Upper lobe of left lung (tissue), 4 donors: ENCODE data around the gene DLEC1.

ENCODE experiments used
- CTCF ChIP-seq, 6 experiments: fragments of 450-650 bp in 4 of 6; fragments of 200-600 bp in 2 of 6; sonication (generic) in 2 of 6; IDR thresholded peaks; one replicate each; pipeline ENCODE4 v1.5.1; 2016 to 2019; ENCODE audit warnings: antibody characterized with exemption in 6 of 6
- EP300 ChIP-seq, 4 donors: sonication (generic); formaldehyde crosslinking; IDR thresholded peaks; one replicate each; pipeline ENCODE4 v1.5.1; 2017; ENCODE audit warnings: antibody characterized with exemption in 4 of 4, control low read depth in 2 of 4
- POLR2A ChIP-seq, 4 donors: fragments of 450-650 bp; IDR thresholded peaks; one replicate each; pipeline ENCODE4 v1.5.1; 2016 to 2017; ENCODE audit warnings: antibody characterized with exemption in 4 of 4, mild to moderate bottlenecking in 2 of 4
- POLR2AphosphoS5 ChIP-seq, 2 donors: sonication (generic); formaldehyde crosslinking; IDR thresholded peaks; one replicate each; pipeline ENCODE4 v1.5.1; 2017; ENCODE audit warnings: antibody characterized with exemption in 2 of 2

DNA sequence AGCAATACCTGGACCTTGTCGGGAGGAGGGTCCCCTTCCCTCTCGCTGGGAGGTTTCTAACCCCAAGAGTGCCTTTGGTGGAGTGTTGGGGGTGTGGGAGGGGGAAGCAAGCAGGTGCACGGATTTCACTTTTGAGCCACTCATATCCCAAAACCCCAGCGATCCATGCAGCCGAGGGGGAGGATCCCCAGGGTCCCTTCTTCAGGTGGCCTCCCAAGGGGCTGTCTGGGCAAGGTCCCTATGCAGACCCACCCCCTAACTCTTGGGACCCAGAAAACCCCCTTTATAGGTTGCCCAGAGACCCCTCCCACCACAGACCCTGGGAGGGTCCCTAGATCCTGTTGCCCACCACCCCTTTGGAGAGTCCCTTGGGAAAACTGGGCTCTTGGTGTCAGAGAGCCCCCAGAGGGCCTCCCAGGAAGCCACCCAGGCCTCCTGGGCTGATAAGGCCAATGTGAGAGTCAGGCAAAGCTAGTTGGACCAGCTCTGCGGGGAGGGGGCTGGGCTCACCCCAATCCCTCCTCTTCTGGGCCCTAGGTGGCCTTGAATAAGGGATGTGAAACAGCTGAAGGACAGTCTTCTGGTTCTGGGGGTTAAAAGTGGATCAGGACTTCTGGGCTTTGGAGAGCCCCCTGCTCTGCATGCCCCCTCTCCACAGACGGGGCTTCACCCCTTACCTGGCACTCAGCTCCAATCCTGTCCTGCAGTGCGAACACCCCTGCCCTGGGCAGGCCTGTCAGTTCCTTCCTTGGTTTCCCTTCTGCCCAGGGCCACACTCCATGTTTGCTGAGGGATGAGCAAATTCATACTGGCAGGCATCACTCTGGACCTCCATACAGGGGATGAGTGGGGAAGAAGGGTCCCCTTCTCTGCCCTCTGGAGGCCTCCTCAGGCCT lies 8.6 kb upstream of the DLEC1 start:
- TF ChIP-seq CTCF (IDR thresholded peaks at IDR 0.05): no peak
- TF ChIP-seq POLR2AphosphoS5 (IDR thresholded peaks at IDR 0.05): no peak
- TF ChIP-seq POLR2A (IDR thresholded peaks at IDR 0.05): no peak
- TF ChIP-seq EP300 (IDR thresholded peaks at IDR 0.05): no peak
